Activated T-cell treated with anti-CD3 and anti-CD28 coated beads, Interleukin-2, amount 50 U/mL, for 24 hours (primary cell): Measurements from ENCODE around the gene ARPC2.

Experiments
- DNase-seq: peaks from one replicate; pipeline ENCODE4 v3.0.0-alpha.2; 2020
- H3K27ac Mint-ChIP-seq: 2 replicates; pipeline ENCODE4 v1.8.0; 2020; ENCODE audit warnings: mild to moderate bottlenecking, mixed read lengths
- H3K27me3 Mint-ChIP-seq: 2 replicates; pipeline ENCODE4 v1.8.0; 2020; ENCODE audit warnings: mixed read lengths
- H3K36me3 Mint-ChIP-seq: 2 replicates; pipeline ENCODE4 v1.8.0; 2020; ENCODE audit warnings: low read depth, mixed read lengths
- H3K4me1 Mint-ChIP-seq: 2 replicates; pipeline ENCODE4 v1.8.0; 2020; ENCODE audit warnings: low read depth, mixed read lengths
- H3K4me3 Mint-ChIP-seq: 2 replicates; pipeline ENCODE4 v1.8.0; 2020; ENCODE audit warnings: mild to moderate bottlenecking, moderate library complexity, mixed read lengths
- H3K9me3 Mint-ChIP-seq: 2 replicates; pipeline ENCODE4 v1.8.0; 2020; ENCODE audit warnings: mixed read lengths

Gene ARPC2

GRCh38 chr2:218275371-218276072 is 58.5 kb downstream of the ARPC2 start:
- Mint-ChIP-seq H3K27ac (peak overlapping the region; percentile 71), H3K4me1 (peaks cover 25% of the 10 kb centered on the region), H3K4me3 (no peak overlapping the region), H3K27me3 (no peaks in the 10 kb centered on the region), H3K36me3 (peaks cover 91% of the 10 kb centered on the region), H3K9me3 (no peaks in the 10 kb centered on the region)
- DNase-seq: no peak

DNA sequence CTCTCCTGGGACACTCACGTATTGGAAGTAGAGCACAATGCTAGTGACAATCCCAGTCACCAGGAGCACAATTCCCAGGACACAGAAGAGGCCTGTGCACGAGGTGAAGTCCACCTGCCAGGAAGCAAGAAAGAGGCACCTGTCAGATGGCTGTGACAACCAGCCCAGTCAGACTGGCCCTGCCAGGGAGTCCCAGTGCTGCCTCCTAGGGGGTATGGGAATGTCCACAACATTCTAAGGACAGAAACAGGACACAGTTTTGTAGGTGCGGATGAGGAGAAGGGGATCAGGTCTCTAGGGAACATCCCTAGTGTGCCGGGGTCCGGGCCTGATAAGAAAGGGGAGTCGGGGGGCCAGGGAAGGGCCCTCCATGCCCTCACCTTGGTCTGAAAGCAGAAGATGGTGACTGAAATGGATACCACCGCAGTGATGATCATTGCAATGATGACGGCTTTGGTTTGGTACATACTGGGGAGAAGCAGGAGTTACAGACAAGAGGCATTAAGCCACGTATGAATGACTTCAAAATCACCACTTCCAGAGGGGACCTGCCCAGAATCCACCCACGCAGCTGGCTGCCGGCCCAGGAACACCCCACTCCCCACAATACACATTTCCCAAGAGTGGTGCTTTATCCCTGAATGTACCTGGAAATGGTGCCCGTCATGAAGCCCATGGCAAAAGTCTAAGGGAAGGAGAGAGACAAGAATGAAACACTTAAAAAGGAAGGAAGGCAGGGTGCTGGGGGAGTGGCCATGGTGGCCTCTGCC is 60.2 kb downstream of the ARPC2 start:
- peak overlapping the region; percentile 67 for H3K27ac Mint-ChIP-seq
- no peak for DNase-seq
- peaks cover 13% of the 10 kb centered on the region for H3K4me1 Mint-ChIP-seq
- H3K9me3 Mint-ChIP-seq: no peaks in the 10 kb centered on the region
- H3K36me3 Mint-ChIP-seq: peaks cover 93% of the 10 kb centered on the region
- no peak overlapping the region for H3K4me3 Mint-ChIP-seq
- no peaks in the 10 kb centered on the region for H3K27me3 Mint-ChIP-seq

- Mint-ChIP-seq H3K27me3 (no peaks in the 10 kb centered on the region), H3K4me3 (no peak overlapping the region), H3K4me1 (peaks cover 9% of the 10 kb centered on the region), H3K36me3 (peaks cover 89% of the 10 kb centered on the region), H3K9me3 (no peaks in the 10 kb centered on the region), H3K27ac (peak overlapping the region; percentile 79)
- DNase-seq: no peak
These were observed 60.9 kb downstream of the ARPC2 start for GRCh38 chr2:218277921-218278320.

- Mint-ChIP-seq H3K9me3 (no peaks in the 10 kb centered on the region), H3K27ac (peak overlapping the region; percentile 79), H3K4me3 (no peak overlapping the region), H3K36me3 (peaks cover 88% of the 10 kb centered on the region), H3K27me3 (no peaks in the 10 kb centered on the region), H3K4me1 (peaks cover 13% of the 10 kb centered on the region)
- DNase-seq: no peak
These were observed 61.8 kb downstream of the ARPC2 start for GRCh38 chr2:218278531-218279360.

DNA sequence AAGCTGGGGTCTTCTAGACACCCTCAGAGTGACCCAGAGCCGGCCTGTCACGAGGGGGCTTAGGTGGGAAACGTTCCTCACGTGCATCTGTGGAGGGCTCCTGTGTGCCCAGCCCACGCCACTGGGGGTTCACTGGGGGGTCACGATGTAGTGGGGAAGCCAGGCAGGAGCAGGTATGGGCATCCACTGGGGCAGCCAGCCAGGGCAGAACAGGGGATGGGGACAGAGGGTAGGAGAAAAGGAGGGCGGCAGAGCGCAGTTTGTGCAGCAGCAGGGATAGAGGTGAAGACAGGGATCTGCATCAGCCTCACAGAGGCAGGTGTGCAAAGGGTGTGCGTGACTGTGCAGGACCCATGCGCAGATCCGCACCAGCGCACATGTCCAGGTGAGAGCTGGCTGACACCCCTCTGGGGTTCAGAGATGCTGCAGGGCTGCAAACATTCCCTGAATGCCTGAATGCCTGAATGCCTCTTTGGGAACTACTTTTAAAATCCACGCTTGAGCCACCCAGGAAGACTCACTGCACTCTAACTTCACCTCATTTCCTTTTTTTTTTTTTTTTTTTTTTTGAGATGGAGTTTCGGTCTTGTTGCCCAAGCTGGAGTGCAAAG is 63.4 kb downstream of the ARPC2 start:
- peak overlapping the region; percentile 69 for H3K27ac Mint-ChIP-seq
- H3K9me3 Mint-ChIP-seq: no peaks in the 10 kb centered on the region
- no peak for DNase-seq
- H3K4me1 Mint-ChIP-seq: peaks cover 29% of the 10 kb centered on the region
- no peaks in the 10 kb centered on the region for H3K27me3 Mint-ChIP-seq
- no peak overlapping the region for H3K4me3 Mint-ChIP-seq
- peaks cover 82% of the 10 kb centered on the region for H3K36me3 Mint-ChIP-seq

DNA sequence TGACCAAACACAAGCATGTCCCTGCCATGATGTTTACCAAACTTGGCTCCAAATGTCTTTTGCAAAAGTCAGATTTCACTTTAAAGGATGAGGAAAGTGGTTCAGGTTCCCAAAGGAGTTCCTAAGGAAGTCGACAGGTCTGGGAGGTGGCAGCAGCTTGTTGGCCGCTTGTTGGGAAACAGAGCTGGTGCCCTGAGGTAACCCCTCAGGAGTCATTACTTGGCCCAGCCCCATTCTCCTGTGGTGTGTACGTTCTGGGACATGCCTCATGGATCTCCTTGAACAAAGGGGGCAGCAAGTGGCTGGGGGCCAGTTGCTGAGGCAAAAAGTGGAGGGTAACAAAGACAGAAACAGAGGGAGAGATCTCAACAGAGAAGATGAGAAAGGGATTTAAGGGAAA is 64.5 kb downstream of the ARPC2 start:
- H3K27ac Mint-ChIP-seq: peak overlapping the region; percentile 78
- DNase-seq: no peak
- H3K36me3 Mint-ChIP-seq: peaks cover 77% of the 10 kb centered on the region
- no peak overlapping the region for H3K4me3 Mint-ChIP-seq
- H3K4me1 Mint-ChIP-seq: peaks cover 40% of the 10 kb centered on the region
- no peaks in the 10 kb centered on the region for H3K27me3 Mint-ChIP-seq
- H3K9me3 Mint-ChIP-seq: no peaks in the 10 kb centered on the region

DNA sequence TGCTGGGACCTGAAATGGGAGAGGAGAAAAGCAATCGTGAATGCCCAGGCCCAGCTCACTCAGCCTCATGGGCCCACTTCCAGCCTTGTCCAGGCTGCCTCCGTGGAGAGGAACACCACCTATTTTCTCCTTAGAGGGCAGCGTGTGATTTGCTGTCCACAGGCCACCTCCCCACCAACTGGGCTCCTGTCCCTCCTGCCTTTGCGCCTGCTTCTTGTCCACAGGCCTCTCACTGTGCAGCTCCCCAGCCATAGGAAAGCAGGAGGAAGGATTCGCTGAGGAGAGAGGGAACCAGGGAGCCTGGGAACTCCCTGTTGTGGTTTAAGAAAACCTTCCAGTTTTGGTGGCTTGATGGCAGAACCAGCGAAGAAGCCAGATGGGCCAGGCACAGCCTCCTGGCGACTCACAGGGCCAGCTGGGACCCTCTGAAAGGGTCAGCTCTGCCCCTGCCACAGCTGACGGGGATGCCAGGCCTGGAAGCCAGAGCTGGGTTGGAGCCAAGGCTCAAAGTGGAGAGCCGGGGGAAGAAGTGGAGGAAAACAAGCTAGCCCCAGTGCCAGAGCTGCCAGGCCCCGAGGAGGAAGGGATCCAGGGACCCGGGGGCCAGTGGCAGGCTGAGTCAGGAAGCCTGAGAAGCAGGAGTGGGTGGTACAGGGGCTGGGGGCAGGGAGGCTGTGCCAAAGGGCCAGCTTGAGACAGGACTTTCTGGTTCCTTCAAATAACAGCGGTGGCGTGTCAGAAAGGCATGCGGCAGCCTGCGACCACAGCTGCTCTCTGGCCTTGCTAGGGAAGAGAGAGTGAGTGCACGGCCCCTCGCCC is 65.4 kb downstream of the ARPC2 start:
- Mint-ChIP-seq H3K4me1 (peaks cover 50% of the 10 kb centered on the region), H3K27me3 (no peaks in the 10 kb centered on the region), H3K36me3 (peaks cover 70% of the 10 kb centered on the region), H3K9me3 (no peaks in the 10 kb centered on the region), H3K27ac (peak overlapping the region; percentile 99), H3K4me3 (no peak overlapping the region)
- no peak for DNase-seq

DNA sequence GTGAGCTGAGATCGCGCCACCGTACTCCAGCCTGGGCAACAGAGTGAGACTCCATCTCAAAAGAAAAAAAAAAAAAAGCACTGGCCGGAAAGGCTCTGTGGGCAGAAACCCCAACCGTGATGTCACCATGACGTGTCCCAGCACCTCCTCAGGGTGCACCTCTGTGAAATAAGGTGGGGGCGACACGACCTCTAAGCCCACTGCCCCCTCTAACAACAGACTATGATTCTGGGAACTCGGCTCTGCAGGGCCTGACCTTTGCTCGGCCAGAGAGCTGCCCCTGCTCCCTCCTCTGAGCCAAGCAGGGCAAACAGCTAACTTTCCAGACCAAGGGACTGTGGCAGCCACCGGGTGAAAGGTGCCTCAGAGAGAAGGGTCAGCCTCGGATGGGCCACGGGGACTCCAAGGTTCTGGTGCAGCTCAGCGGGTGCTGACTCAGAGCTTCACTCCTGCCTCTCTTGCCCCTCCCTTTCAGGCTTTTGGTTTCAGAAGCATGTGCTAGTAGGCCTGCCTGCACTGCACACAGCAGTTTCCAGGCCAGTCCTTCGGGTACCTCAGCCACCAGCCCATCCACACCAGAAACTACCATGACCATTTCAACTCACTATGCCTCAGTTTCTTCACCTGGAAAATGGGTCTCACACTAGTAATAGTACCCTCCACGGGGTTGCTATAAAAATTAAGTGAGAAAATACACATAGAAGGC is 67.3 kb downstream of the ARPC2 start:
- Mint-ChIP-seq H3K36me3 (peaks cover 58% of the 10 kb centered on the region), H3K4me3 (peak overlapping the region; percentile 82), H3K27me3 (no peaks in the 10 kb centered on the region), H3K9me3 (no peaks in the 10 kb centered on the region), H3K4me1 (peaks cover 65% of the 10 kb centered on the region), H3K27ac (peak overlapping the region; percentile 99)
- peak; percentile 72 for DNase-seq

GRCh38 chr2:218285604-218286003 is 68.6 kb downstream of the ARPC2 start:
- H3K27me3 Mint-ChIP-seq: no peaks in the 10 kb centered on the region
- H3K4me1 Mint-ChIP-seq: peaks cover 76% of the 10 kb centered on the region
- DNase-seq: no peak
- H3K4me3 Mint-ChIP-seq: peak overlapping the region; percentile 82
- H3K9me3 Mint-ChIP-seq: no peaks in the 10 kb centered on the region
- peak overlapping the region; percentile 99 for H3K27ac Mint-ChIP-seq
- H3K36me3 Mint-ChIP-seq: peaks cover 49% of the 10 kb centered on the region

DNA sequence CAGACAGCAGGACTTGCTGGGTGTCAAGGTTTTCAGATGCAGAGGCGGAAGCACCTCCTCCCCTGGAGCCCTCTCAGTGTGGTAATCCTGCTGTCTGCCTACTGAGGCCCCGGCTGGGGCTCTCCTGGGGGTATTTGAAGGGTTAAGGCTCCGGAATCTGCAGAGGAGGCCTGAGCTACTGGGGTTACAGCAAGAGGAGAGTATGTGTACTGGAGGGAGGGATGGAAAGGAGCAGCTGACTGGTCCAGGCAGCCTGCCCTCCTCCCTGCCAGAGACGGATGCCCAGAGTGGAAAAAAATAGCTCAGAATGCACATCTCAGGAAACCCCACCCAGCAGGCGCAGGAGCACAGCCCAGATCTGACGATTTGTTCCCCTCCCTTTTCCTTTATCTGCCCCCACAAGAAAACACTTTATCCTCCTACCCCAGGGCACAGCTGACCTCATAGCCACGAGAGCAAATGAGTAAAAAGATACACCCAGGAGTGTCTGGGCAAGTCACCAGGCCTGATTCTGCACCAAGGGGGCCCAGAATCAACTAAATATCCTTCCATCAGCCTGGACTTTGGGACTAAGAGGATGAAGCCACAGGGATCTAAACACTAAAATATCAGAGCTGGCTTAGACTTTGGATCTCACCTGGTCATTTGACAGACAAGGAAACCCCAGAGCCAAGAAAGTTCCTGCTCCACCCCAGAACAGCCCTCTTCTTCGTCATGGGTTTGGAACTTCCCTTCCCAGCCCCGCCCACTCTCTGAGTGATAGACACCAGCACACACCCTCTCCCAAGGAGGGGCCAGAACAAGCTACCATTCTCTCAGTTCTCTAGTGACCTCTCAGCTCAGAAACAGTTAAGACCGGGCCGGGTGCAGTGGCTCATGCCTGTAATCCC is 69.8 kb downstream of the ARPC2 start:
- DNase-seq: peak; percentile 81

DNA sequence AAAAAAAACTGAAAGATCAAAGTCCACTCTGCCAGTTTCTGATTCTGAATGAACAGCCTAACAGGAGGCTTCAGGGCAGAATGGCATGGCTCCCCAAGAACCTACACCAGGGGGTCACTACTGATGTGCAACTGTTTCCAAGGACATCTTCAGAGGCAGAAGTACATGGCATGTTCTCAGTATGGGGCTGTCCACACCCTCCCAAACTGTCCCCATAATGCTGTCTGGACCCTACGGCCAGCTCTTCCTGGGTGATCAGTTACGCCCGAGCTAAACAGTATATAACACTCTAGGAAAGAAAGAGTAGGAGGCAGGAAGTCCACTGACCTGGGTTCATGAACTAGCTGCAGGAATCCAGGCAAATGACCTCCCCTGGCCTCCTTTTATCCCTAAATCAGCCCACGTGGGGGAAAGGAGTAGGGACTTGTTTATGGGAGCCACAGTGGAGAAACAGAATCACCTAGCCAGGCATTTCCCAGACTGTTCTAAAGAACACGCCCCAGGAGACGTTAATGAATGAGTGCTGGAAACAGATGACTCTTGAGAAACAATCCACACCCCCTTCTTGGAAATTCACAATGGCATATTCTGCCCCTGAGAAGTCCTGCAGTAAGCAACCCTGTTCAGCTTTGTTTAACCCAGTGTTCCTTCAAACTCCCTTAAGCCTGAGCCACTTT is 72.8 kb downstream of the ARPC2 start:
- peaks cover 34% of the 10 kb centered on the region for H3K36me3 Mint-ChIP-seq
- DNase-seq: no peak
- H3K27ac Mint-ChIP-seq: peak overlapping the region; percentile 92
- H3K9me3 Mint-ChIP-seq: no peaks in the 10 kb centered on the region
- no peaks in the 10 kb centered on the region for H3K27me3 Mint-ChIP-seq
- H3K4me3 Mint-ChIP-seq: peak overlapping the region; percentile 83
- H3K4me1 Mint-ChIP-seq: peaks cover 78% of the 10 kb centered on the region

More for the DNA sequence above, 69.8 kb downstream of the ARPC2 start:
- Mint-ChIP-seq H3K27ac (peak overlapping the region; percentile 99), H3K9me3 (no peaks in the 10 kb centered on the region), H3K4me1 (peaks cover 84% of the 10 kb centered on the region), H3K4me3 (peak overlapping the region; percentile 82), H3K36me3 (peaks cover 48% of the 10 kb centered on the region), H3K27me3 (no peaks in the 10 kb centered on the region)
